Lower lobe of right lung (tissue), 2 donors: ENCODE results near the gene GUCA1A. TPM values are rescaled to one million over a fixed set of nuclear protein-coding genes. Genes with fewer than 3 reads are reported as not detected.

ENCODE experiments used
- ATAC-seq, 2 donors: fragments of 200-7000 bp; cut with Tn5 transposase; one replicate each; pipeline ENCODE4 v1.9.1; 2020 to 2022; ENCODE audit warnings: mild to moderate bottlenecking in 2 of 2, moderate library complexity in 2 of 2
- DNase-seq: peaks from one replicate; pipeline ENCODE4 v3.0.0-alpha.2; 2020
- H3K27ac ChIP-seq: fragments of 200-600 bp; one replicate; pipeline ENCODE4 v1.8.0; 2022
- H3K27me3 ChIP-seq: fragments of 200-600 bp; one replicate; pipeline ENCODE4 v1.8.0; 2022; ENCODE audit warnings: low read depth
- H3K36me3 ChIP-seq: fragments of 200-600 bp; one replicate; pipeline ENCODE4 v1.8.0; 2022; ENCODE audit warnings: mild to moderate bottlenecking
- H3K4me1 ChIP-seq: fragments of 200-600 bp; one replicate; pipeline ENCODE4 v1.8.0; 2022
- H3K4me3 ChIP-seq: fragments of 200-600 bp; one replicate; pipeline ENCODE4 v1.8.0; 2022; ENCODE audit warnings: mild to moderate bottlenecking
- H3K9me3 ChIP-seq: fragments of 200-600 bp; one replicate; pipeline ENCODE4 v1.8.0; 2022
- intact Hi-C: fragments of 100-400 bp; cut with DNase I; formaldehyde crosslinking; loops from one replicate; pipeline ENCODE4 v1.11.0; 2022
- total RNA-seq: library from RNA; stranded (reverse); fragmentation: NEBNext Ultra II Directional; extraction: Animal tissue kit (Norgen Biotek cat#: 25700); gene quantifications from one replicate; pipeline ENCODE4 v1.2.1, GENCODE V29; 2021
- TF ChIP-seq, protein P1 (sequence below): fragments of 200-600 bp; IDR thresholded peaks from one replicate; pipeline ENCODE4 v1.8.0; 2022; ENCODE audit warnings: antibody characterized with exemption, mild to moderate bottlenecking
- donor health status: DM: no; HTN: yes; CAD: no; lungs with severe emphysema.

GUCA1A gene
- total RNA-seq, 1 donor from 2014 or later: not detected

DNA sequence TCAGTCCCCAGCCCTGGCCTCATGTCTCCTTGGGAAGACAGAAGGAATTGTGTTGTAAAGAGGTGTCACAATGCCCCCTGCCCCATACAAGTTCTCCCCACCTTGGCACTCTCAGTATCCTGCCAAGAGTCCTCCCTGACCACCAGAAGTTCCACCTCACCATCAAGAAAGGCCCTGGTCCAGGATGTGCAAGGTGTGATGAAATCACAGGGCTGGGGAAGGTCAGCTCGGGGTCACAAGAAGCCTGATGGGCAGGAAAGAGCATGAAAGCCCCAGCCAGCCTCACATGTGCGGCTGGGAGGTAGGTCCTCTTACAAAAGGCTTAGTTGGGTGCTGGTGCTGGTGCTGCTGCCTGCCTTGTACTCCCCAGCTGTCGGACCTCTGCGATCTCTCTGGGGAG, 17.9 kb upstream of the GUCA1A start:
- intact Hi-C loops: no loop called here
- ATAC-seq (no peak), DNase-seq (no peak)
- TF ChIP-seq, protein P1, sequence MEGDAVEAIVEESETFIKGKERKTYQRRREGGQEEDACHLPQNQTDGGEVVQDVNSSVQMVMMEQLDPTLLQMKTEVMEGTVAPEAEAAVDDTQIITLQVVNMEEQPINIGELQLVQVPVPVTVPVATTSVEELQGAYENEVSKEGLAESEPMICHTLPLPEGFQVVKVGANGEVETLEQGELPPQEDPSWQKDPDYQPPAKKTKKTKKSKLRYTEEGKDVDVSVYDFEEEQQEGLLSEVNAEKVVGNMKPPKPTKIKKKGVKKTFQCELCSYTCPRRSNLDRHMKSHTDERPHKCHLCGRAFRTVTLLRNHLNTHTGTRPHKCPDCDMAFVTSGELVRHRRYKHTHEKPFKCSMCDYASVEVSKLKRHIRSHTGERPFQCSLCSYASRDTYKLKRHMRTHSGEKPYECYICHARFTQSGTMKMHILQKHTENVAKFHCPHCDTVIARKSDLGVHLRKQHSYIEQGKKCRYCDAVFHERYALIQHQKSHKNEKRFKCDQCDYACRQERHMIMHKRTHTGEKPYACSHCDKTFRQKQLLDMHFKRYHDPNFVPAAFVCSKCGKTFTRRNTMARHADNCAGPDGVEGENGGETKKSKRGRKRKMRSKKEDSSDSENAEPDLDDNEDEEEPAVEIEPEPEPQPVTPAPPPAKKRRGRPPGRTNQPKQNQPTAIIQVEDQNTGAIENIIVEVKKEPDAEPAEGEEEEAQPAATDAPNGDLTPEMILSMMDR: no peak
- Histone ChIP-seq H3K27ac (no peak overlapping the region), H3K27me3 (no peaks in the 10 kb centered on the region), H3K9me3 (no peaks in the 10 kb centered on the region), H3K4me1 (no peaks in the 10 kb centered on the region), H3K36me3 (no peaks in the 10 kb centered on the region), H3K4me3 (no peak overlapping the region)

- ATAC-seq: no peak
- DNase-seq: no peak
- Histone ChIP-seq H3K4me1 (no peaks in the 10 kb centered on the region), H3K27me3 (no peaks in the 10 kb centered on the region), H3K9me3 (no peaks in the 10 kb centered on the region), H3K4me3 (no peak overlapping the region), H3K36me3 (no peaks in the 10 kb centered on the region), H3K27ac (no peak overlapping the region)
- TF ChIP-seq, protein P1: no peak
- intact Hi-C loops: no loop called here
Measured at GRCh38 chr6:42156638-42157037, 16.5 kb upstream of the GUCA1A start.

DNA sequence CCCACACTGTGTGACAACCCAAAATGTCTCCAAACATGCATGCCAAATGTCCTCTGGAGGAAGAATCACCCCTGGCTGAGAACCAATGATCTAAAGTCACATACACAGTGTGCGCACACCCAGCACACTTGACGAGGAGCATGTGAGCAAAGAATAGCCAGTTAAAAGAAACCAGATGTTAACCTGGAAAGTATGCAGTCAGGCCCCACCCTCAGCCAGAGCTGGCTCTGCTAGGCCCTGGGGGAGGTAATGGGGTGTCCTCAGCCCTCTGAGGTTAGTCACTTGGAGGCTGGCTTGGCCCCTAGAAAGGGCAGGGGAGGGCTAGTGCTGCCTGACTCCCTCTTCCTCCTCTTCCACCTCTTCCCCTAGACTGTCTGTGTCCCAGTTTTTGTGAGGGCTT, 15.2 kb upstream of the GUCA1A start:
- no peak for DNase-seq
- intact Hi-C loops: no loop called here
- no peaks in the 10 kb centered on the region for H3K4me1 ChIP-seq
- H3K36me3 ChIP-seq: no peaks in the 10 kb centered on the region
- peak; percentile 26 to 43 for ATAC-seq
- no peak overlapping the region for H3K4me3 ChIP-seq
- H3K27ac ChIP-seq: no peak overlapping the region
- H3K9me3 ChIP-seq: no peaks in the 10 kb centered on the region
- no peaks in the 10 kb centered on the region for H3K27me3 ChIP-seq
- TF ChIP-seq, protein P1: no peak

DNA sequence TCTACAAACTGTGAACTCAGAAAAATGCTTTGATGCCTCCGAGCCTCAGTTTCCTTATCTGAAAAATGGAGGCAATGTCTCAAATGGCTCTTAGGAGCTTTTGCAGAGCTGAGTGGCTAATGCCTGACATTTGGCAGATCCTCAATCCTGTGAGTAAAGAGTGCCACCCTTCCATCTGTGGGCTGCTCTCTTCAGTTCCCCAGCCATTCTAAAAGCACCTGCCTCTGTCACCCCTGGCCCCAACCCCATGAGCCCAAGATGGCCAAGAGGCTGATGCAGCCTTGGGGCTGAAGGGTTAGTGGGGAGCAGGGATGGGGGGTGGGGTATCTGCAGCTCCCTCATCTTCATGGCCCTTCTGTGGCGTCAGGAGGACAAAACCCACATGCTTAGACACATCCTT, 14.5 kb upstream of the GUCA1A start:
- no peaks in the 10 kb centered on the region for H3K27me3 ChIP-seq
- intact Hi-C loops: no loop called here
- no peak for DNase-seq

DNA sequence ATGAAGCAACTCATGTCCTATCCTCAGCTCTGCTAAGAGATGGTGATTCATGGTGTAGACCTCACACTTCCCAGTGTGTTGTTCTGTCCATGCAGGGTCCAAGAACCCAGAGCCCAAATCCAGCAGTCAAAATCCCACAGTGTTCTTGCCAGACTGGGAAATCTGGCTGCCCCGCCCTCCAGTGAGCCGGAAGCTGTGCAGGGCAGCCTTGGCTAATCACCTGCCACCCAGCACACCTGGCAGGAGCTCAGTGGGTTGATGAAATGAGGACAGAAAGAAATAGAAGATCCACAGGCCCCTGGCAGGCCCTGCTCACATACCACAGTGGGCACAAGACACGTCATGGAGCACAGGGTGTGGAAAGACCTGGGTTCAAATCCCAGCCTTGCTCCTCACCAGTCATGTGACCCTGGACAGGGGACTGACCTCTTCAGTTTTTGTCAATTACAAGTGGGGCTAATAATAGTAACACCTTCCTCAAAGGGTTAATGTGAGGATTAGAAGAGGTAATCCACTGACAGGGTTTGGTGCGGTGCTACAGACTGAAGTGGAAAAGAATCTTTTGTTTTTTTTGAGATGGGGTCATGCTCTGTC, 13.6 kb upstream of the GUCA1A start:
- no peak for DNase-seq

More for the DNA sequence above, 14.5 kb upstream of the GUCA1A start:
- H3K9me3 ChIP-seq: no peaks in the 10 kb centered on the region
- H3K4me3 ChIP-seq: no peak overlapping the region
- ATAC-seq: no peak
- H3K4me1 ChIP-seq: no peaks in the 10 kb centered on the region
- TF ChIP-seq, protein P1: no peak
- no peak overlapping the region for H3K27ac ChIP-seq
- no peaks in the 10 kb centered on the region for H3K36me3 ChIP-seq

More for the DNA sequence above, 13.6 kb upstream of the GUCA1A start:
- ATAC-seq: no peak
- Histone ChIP-seq H3K36me3 (no peaks in the 10 kb centered on the region), H3K4me1 (no peaks in the 10 kb centered on the region), H3K9me3 (no peaks in the 10 kb centered on the region), H3K27ac (no peak overlapping the region), H3K4me3 (no peak overlapping the region), H3K27me3 (no peaks in the 10 kb centered on the region)
- TF ChIP-seq, protein P1: no peak
- intact Hi-C loops: loop anchor here (10.0 kb wide), 1 partner anchor 85 kb away; no protein-coding TSS in a partner anchor
